CD4-positive, alpha-beta T cell treated with Interleukin-4 for 1 hour (primary cell): ENCODE measurements around the gene SRGAP1.

ENCODE experiments used
- DNase-seq, 2 donors: peaks; one replicate each; pipeline ENCODE4 v3.0.0-alpha.2; 2020 to 2022

SRGAP1 gene

GRCh38 chr12:63844391-63845341 is at the start of gene SRGAP1:
TSS of gene SRGAP1 (plus strand) at chr12:63844700. CDS start at chr12:63844817, 117 bp downstream.
- DNase-seq = peak in 1 of 2 donors; percentile 3

- no peak for DNase-seq
Measured at GRCh38 chr12:63795032-63795687, 49.3 kb upstream of the SRGAP1 start.

- DNase-seq = no peak
Measured at GRCh38 chr12:63795944-63796343, 48.6 kb upstream of the SRGAP1 start.

GRCh38 chr12:63802012-63802608 is 42.4 kb upstream of the SRGAP1 start:
- peak in 1 of 2 donors; percentile 38 for DNase-seq

GRCh38 chr12:63804746-63805145 is 39.8 kb upstream of the SRGAP1 start:
- no peak for DNase-seq

- no peak for DNase-seq
Measured at GRCh38 chr12:63805704-63806672, 38.5 kb upstream of the SRGAP1 start.

GRCh38 chr12:63808631-63809030 is 35.9 kb upstream of the SRGAP1 start:
- no peak for DNase-seq

- DNase-seq = no peak
Measured at GRCh38 chr12:63809566-63809965, 34.9 kb upstream of the SRGAP1 start.

GRCh38 chr12:63811334-63811733 is 33.2 kb upstream of the SRGAP1 start:
- DNase-seq = no peak

GRCh38 chr12:63811755-63812154 is 32.7 kb upstream of the SRGAP1 start:
- DNase-seq = no peak

GRCh38 chr12:63814146-63814772 is 30.2 kb upstream of the SRGAP1 start:
- peak in 1 of 2 donors; percentile 3 for DNase-seq

- DNase-seq = no peak
Measured at GRCh38 chr12:63815482-63815852, 29.0 kb upstream of the SRGAP1 start.

- DNase-seq = no peak
Measured at GRCh38 chr12:63816031-63816430, 28.5 kb upstream of the SRGAP1 start.

GRCh38 chr12:63820427-63820826 is 24.1 kb upstream of the SRGAP1 start:
- DNase-seq = no peak

GRCh38 chr12:63821781-63822251 is 22.7 kb upstream of the SRGAP1 start:
- no peak for DNase-seq

- no peak for DNase-seq
Measured at GRCh38 chr12:63822352-63822751, 22.1 kb upstream of the SRGAP1 start.

- DNase-seq = no peak
Measured at GRCh38 chr12:63823040-63823439, 21.5 kb upstream of the SRGAP1 start.

GRCh38 chr12:63826006-63826585 is 18.4 kb upstream of the SRGAP1 start:
- peak in 1 of 2 donors; percentile 29 for DNase-seq

GRCh38 chr12:63828867-63829266 is 15.6 kb upstream of the SRGAP1 start:
- DNase-seq = no peak

GRCh38 chr12:63836046-63836445 is 8.5 kb upstream of the SRGAP1 start:
- no peak for DNase-seq

GRCh38 chr12:63836936-63837335 is 7.6 kb upstream of the SRGAP1 start:
- no peak for DNase-seq
